ENCODE data around the gene CCDC127.

CCDC127 gene

DNA sequence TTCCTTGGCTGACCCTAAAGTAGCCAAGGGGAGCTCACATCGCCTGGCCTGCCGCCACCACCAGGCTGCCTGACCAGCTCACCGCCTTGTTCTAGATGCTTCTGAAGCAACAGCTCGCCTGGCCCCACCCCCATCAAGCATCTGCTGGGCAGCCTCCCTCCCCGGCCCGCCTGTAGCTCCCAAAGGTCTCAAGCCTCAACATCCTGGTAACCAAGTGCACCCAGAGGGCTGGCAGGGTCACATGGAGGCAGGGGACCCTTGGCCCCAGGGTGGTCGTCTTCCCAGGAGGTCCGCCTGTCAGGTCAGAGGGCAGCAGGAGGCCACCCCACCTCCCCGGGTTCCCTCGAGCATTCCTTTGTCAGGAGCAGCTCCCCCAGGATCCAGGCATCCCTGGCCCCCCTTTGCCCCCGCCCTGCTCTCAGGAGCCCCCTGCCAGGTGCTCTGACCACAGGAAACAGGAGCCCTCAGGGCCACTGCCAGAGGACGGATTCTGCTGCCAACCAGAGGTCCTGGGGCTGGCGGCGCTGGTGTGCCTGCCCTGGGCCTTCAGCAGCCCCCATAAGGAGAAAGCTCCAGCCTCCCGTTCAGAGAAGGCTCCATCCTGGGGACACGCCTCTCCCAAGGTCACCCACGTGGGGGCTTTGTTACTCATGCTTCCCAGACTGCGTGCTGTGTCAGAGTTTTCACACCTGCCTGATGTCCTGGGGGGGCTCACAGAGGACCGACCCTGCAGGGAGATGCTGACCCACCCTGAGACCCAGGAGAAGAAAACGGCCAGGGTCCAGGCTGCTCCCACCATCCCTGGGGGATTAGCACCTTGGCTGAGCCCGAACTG, 30.1 kb downstream of the CCDC127 start:
- no peak for DNase-seq

DNA sequence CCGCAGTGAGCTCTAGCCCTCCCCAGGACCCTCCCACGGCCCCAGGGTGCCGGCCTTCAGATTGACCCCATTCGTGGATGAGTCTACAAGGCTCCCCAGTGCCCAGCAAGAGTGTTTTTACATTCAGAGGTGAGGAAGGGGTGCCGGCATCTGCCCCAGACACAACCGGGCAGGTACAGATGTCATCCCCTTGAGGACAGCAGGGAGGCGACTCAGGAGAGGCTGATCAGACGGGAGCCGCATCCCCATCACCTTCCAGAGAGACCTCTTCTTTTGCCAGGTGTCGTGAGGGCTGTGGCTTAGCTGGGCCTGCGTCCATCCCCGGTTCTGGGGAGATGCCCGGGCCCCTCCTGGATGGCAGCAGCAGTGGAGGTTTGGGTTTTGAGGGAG, 30.9 kb downstream of the CCDC127 start:
- DNase-seq = no peak

GRCh38 chr5:186091-187041, 31.6 kb downstream of the CCDC127 start:
- no peak for DNase-seq

DNA sequence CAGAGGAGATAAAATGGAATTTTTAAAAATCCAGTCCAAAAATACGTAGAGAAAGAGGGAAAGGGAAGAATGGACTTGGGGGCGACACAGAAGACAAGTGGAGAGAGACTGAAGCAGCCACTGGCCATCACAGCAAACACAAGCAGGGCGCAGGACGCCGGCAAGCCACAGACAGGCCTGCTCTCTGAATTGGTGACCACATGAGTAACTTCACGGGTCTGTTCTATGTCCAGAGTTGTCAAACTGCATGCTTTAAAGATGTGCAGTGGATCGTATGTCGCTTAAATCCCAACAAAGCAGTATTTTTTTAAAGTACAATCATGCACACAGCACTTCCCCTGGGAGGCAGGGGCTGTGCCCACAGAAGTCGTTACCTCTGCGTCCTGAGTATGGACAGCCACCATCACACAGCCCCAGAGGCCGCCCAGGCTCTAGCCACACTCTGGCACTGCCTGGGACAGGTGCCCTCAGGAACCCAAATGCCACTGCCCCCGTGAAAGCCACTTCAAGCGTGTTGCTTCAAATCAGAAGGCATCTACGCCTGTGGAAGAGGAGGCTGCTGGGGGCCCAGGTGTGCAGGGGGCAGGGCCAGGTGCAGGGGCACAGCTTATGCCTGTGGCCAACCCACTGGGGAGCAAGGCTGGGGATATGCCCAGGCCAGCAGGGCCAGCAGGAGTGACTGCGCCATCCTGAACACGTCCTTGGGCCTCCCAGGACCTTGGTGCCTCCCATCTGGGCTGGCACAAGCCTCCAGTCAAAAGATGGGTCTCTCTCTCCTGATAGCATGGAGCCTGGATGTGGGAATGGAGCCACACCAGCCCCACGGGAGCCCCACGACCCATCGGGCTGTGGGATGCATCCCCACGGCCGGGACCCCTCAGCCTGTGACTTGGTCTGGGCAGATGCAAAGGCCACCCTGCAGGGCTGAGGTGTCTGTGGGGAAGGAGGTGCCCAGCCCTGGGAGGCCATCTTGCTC, 32.6 kb downstream of the CCDC127 start:
- DNase-seq = no peak

DNA sequence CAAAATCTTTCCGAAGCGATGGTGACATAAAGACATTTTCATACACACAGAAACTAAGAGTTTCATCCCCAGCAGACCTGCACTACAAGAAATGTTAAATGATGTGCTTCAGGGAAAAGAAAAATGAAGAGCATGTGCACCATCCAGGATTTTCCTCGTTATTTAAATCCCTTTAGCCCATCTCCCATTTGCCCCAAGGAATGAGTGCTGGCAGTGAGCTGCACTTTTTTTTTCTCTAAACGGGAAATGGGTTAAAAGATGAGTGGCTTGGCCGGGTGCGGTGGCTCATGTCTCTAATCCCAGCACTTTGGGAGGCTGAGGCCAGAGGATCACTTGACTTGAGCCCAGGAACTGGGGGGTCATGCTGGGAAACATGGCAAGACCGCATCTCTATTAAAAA, 33.5 kb downstream of the CCDC127 start:
- no peak for DNase-seq

- no peak for DNase-seq
Observed at GRCh38 chr5:182126-182525, 35.8 kb downstream of the CCDC127 start.

GRCh38 chr5:181566-181965, 36.4 kb downstream of the CCDC127 start:
- no peak for DNase-seq

GRCh38 chr5:181160-181559, 36.8 kb downstream of the CCDC127 start:
- DNase-seq = no peak

DNA sequence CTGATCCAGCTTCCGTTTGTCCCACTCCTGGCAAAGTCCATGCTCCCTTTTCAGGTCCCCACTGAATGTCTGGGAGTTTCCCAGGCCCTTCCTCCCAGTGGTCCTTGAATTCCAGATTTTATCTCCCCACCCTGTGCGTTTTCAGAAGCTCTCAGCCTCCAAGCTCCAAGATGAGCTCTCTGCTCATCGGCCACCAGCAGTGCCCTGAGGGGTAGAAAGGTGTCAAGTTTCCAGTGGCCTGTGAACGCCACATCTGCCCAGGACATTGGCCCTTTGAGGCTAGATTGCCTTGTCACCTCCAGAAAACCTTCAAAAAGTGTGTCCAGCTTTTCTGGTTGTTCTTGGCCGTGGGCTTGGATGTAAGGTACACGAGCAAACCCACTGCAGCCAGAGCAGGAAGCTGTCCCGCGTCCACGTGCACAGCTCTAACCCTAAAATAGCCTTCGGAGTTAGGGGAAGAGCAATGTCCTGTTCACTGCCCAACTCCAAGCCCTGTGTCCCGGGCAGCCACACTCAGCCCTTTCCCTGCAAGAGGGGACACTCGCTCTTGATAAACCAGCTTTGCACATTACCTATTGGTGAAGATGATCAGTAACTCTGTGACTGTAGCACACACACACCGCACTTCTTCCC, 37.6 kb downstream of the CCDC127 start:
- DNase-seq = no peak

DNA sequence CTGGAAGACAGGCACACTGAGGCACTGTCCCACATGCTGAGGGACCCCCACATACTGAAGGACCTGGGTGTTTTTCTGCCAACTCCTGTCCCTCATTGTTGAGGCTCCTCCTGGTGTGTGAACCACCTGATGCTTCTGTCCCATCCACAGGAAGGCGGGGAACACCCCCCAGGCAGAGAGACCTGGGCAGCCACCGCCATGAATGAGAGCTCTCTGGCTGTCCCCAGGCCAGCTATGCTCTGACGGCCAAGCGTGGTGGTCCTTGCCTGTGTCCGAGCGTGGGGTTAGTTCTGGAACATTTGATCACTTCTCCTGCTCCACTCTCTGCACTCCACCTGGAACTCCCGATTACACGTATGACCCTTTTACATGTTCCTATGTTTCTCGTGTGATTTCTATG, 38.6 kb downstream of the CCDC127 start:
- no peak for DNase-seq

GRCh38 chr5:178110-178509, 39.8 kb downstream of the CCDC127 start:
- DNase-seq = no peak

DNA sequence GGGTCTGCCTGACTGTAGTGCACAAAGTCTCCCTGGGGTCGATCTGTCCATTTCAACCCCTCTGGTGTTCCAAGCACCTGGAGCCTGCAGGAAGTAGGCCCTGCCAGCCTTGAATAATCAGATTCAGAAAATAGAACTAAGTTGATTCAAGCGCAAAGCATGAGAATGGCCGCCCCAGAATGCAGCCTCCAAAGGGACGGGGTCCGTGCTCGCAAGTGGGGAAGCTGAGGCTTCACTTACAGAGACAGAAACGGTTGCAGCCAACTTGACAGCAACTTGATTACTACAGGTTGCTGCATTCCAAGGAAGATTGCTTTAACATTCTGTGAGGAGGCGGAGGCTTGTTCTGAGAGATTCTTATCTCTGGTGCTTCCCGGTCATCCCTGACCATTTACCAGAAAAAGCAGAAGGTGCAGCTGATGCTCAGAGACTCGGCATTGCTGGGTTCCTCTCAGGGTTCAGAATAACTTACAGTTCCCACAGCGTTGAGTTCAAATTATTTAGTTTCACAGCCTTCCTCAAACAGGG, 41.6 kb downstream of the CCDC127 start:
- DNase-seq = no peak

- no peak for DNase-seq
Observed at GRCh38 chr5:174876-175465, 43.0 kb downstream of the CCDC127 start.

- no peak for DNase-seq
Observed at GRCh38 chr5:174291-174600, 43.7 kb downstream of the CCDC127 start.

- no peak for DNase-seq
Observed at GRCh38 chr5:173392-174290, 44.3 kb downstream of the CCDC127 start.

DNA sequence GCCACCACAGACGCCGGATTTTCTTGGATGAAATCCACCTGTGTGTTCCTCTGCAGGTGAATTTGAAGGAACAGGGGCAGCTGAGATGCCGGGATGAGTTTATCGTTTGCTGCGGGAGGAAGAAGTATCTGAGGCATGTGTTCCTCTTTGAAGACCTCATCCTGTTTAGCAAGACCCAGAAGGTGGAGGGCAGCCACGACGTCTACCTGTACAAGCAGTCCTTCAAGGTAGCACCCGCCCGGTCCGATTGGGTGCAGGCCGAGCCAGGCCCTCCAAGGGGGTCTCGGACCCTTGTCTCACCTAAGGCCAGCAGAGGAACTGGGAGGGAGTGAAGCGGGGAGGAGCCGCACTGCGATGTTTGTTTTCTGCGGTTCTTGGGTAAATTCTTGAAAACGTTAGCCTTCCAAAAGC, 45.1 kb downstream of the CCDC127 start:
- DNase-seq = no peak

GRCh38 chr5:172421-172820, 45.5 kb downstream of the CCDC127 start:
- no peak for DNase-seq

- DNase-seq = no peak
Observed at GRCh38 chr5:171801-172331, 46.1 kb downstream of the CCDC127 start.

- no peak for DNase-seq
Observed at GRCh38 chr5:170971-171800, 46.8 kb downstream of the CCDC127 start.

DNA sequence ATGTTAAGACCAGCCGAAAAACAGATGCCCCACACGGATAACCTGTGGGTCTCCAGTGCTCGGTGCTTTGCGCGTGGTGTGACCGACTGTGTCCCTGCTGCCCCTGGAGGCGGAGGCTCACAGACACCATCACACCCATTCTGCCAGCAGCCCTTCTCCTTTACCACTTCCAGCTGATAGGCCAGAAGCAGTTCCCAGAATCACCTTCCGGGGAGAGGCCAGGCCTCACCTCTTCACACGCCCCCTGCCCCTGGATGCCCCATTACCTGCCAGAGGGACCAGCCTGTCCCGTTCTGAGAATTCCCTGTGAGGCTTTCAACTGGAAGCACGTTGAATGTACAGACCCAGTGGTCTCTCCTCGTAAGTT, 48.2 kb downstream of the CCDC127 start:
- no peak for DNase-seq
